Stimulated activated CD8-positive, alpha-beta memory T cell treated with anti-CD3 and anti-CD28 coated beads, Interleukin-4, amount 100 ng/mL, for 4 hours (primary cell): ENCODE measurements around the gene ANO1.
"Not testable (repeated sequence)": the region's sequence is repeated elsewhere in the genome, so short reads cannot be mapped to it uniquely, and the experiment has no call there.

Source experiments
- DNase-seq, 2 donors: peaks; one replicate each; pipeline ENCODE4 v3.0.0-alpha.2; 2020; ENCODE audit warnings: low read depth in 2 of 2, low spot score in 1 of 2

Gene ANO1

DNA sequence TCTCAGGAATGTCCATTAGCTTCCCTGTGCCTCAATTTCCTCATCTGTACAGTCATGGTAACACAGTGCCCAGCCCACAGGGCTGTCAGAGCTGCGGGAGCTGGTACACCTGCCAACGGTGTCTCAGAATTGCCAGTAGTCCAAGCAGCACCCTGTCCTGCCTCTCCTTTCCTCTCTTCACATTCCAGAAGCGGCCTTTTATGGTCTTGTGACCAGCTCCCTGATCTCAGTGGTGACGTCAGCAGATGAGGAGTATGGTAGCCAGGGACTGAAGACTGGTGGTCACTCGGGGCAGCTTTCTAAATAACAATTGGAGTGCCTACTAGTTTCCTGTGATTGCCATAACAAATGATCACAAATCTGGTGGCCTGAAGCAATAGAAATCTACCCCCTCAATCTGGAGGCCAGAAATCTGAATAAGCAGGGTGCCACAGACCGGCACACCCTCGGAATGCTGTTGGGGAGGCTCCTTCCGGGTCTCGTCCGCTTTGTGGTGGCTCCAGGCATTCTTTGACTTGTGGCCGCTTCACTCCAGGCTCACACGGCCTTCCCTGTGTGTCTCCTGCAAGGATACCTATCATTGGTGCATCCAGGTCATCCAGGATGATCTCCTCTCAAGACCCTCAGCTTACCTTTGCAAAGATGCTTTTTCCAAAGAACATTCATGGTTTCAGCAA, 127.1 kb downstream of the ANO1 start:
- DNase-seq, result no peak

DNA sequence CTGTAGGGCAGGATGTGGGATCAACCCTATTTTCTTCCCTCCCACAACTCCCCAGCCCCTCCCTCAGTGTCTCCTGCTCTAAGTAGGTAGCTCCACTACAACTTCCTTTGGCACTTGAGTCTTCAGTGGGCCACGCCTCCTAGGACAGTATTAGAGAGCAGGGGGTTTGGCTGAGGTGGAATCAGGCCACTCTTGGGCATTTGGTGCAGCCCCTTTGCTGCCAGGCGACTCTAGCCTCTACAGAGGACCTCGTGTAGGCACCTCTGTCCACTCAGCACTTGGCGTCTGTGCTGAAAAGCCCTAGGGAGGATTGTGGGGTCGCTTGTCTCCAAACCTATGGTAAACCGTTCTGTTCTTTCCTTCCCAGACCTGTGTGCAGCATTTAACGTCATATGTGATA, 127.6 kb downstream of the ANO1 start:
- DNase-seq, result no peak

DNA sequence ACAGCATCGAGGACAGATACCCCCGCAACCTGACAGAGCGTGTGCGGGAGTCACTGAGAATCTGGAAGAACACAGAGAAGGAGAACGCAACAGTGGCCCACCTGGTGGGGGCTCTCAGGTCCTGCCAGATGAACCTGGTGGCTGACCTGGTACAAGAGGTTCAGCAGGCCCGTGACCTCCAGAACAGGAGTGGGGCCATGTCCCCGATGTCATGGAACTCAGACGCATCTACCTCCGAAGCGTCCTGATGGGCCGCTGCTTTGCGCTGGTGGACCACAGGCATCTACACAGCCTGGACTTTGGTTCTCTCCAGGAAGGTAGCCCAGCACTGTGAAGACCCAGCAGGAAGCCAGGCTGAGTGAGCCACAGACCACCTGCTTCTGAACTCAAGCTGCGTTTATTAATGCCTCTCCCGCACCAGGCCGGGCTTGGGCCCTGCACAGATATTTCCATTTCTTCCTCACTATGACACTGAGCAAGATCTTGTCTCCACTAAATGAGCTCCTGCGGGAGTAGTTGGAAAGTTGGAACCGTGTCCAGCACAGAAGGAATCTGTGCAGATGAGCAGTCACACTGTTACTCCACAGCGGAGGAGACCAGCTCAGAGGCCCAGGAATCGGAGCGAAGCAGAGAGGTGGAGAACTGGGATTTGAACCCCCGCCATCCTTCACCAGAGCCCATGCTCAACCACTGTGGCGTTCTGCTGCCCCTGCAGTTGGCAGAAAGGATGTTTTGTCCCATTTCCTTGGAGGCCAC, 128.3 kb downstream of the ANO1 start:
- no peak for DNase-seq

DNA sequence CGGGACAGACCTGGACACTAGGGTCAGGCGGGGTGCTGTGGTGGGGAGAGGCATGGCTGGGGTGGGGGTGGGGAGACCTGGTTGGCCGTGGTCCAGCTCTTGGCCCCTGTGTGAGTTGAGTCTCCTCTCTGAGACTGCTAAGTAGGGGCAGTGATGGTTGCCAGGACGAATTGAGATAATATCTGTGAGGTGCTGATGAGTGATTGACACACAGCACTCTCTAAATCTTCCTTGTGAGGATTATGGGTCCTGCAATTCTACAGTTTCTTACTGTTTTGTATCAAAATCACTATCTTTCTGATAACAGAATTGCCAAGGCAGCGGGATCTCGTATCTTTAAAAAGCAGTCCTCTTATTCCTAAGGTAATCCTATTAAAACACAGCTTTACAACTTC, 128.9 kb downstream of the ANO1 start:
- no peak for DNase-seq

DNA sequence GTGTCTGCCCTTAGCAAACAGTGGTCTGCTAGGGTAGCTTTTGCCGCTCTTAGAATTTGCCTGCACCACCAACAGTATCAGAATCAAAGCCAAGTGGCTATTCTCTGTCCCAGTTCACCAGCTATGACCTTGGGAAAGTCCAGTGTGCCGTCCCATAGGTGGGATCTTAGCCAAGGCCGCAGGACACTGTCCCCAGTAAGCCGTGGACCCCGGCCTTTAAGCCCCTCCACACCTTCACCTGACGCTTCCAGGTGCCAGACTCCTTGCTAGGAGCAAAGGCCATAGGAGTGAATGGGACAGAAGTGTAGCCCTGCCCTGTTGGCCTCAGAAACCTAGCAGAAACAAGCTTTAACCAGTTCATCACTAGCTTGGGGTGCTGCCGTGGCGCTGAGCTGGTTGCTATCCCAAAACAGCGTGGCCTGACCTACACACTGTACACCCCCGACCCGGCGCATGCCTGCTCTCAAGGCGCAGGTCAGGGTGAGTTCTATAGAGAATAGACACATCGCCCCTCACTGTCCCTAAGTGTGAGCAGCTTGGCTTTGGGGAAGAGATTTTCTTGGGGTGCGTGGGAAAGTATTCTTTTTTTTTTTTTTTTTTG, 129.5 kb downstream of the ANO1 start:
- DNase-seq, result no peak

DNA sequence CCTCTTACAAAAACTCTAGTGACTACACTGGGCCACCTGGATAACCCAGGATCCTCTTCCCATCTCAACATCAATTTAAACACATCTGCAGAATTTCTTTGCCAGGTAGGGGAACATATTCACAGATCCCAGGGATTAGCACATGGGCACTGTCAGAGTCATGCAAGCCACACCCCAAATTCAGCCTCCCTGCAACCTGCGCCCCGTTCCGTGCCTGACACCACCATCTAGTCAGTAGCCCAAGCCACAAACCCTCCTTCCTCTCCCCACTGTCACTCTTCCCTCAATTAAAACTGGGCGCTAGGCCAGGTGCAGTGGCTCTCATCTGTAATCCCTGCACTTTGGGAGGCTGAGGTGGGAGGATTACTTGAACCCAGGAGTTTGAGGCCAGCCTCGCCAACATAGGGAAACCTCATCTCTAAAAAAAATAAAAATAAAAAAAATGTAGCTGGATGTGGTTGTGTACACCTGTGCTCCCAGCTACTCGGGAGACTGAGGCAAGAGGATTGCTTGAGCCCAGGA, 131.3 kb downstream of the ANO1 start:
- no peak for DNase-seq

- DNase-seq, result no peak
Observed at GRCh38 chr11:70210051-70210501, 132.0 kb downstream of the ANO1 start.

DNA sequence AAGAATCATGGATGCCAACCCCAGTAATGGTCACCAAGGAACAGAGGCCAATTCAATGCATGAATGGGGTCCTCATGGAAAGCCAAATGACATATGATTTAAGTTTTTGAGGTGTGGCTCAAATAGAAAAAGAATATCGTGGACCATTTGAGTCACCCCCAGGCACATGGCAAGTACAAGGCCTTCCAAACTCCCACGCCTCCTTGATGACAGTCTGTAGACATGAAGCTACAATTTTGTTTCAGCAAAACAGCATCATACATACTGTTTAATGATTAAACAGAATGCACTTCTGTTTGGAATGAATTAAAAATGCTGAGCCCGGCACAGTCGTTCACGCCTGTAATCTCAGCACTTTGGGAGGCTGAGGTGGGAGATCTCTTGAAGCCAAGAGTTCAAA, 132.4 kb downstream of the ANO1 start:
- no peak for DNase-seq

DNA sequence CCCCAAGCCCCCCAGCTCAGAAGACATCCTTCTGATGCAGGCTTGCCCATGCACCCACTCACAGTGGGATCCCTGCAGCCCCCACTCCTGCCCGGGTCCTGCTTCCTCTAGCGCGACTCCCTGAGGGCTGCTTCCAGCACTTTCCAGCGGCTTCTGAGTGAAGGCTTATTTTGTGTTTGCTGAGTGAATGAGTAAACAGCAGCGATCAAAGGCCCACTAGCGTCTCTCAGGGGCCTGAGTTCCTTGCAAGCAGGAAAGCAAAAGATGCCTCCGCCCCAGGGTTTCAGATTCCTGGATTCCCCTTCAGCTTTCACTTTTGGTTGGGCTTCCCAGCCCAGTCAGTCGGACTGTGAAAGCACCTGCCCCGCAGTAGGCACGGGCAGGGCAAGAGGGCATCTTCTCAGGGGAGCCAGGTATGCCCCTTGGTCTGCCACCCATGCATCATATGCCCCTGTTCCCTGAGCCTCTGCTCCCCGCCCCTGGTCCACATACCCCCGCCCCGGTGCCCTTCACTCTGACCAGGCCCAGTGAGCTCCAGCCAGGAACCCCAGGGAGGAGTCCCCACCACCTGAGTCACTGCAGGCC, 134.2 kb downstream of the ANO1 start:
- no peak for DNase-seq

DNA sequence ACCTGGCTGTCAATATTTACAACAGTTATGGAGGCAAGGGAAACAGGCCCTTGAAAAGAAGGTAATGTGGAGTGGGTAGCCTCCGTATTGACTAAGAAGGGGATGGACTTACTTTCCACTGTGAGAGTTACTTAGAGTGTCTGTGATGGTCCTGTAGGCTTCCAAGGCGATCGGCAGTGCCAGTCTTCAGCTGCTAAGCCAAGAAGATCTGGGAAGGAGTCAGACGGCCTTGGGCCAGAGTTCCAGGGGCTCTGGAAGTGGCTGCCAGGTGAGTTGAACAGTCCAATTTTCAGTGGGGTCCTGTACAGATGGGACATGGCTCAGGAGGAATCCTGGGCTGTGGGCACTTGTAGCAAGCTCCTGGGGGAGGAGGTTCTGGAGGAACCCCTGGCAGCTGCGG, 139.3 kb downstream of the ANO1 start:
- not testable (repeated sequence) for DNase-seq

DNA sequence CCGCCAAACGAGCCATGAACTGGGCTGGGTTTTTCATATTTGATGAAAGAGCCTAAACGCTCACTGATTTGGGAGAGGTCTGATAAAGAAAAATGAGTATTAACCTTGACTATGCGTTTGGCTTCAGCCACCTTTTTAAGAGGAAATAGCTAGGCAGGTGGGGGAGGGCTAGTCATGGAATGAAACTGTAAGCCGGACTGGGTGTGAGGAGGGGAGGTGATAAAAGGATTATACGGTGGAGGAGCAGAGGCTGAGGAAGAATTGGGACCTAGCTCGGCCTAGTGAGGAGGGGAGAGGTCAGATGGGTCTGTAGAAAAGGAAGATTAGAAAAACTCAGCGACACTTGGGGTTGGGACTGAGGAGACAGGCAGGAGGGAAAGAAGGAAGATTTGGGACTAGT, 140.0 kb downstream of the ANO1 start:
- DNase-seq, result not testable (repeated sequence)

GRCh38 chr11:70220136-70220535, 142.0 kb downstream of the ANO1 start:
- no peak for DNase-seq

GRCh38 chr11:70220920-70221319, 142.8 kb downstream of the ANO1 start:
- DNase-seq, result no peak

DNA sequence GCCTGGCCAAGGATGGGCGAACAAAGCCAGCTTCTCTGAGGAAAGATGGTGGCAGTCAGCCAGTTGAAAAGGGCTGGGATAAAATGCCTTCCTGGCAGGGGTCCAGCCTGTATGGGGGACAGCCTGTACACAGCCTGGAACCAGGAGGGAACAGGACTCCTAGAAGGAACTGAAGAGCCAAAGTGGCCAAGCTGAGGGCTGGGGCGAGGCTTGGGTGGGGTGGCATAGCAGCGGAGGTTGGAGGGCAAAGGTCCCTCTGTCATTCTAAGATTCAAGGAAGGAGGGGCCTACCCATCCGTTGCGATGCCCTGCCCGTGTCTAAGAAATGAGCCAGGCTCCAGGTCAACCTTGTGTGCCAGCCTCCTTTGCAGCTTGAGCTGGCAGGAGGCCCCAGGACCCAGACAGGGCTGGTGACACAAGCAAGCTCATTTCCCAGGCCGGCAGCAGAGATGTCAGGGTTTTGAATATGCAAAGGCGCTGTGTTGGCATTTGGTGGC, 147.6 kb downstream of the ANO1 start:
- no peak for DNase-seq

GRCh38 chr11:70226183-70226582, 148.1 kb downstream of the ANO1 start:
- DNase-seq, result no peak

GRCh38 chr11:70226967-70227366, 148.8 kb downstream of the ANO1 start:
- no peak for DNase-seq

DNA sequence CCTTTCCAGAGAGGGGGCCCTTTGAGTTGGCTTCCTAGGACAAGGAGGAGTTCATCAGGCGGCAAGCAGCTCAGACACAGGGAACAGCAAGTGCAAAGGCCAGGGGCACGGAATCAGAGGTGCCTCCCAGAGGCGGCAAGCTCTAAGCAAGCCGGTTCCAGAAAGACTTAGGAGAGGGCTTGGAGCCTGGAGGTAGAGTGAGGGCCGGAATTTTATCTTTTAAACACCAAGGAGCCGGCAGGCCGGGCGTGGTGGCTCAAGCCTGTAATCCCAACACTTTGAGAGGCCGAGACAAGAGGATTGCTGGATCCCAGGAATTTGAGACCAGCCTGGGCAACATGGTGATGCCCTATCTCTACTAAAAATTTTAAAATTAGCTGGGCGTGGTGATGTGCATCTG, 151.6 kb downstream of the ANO1 start:
- DNase-seq, result no peak

DNA sequence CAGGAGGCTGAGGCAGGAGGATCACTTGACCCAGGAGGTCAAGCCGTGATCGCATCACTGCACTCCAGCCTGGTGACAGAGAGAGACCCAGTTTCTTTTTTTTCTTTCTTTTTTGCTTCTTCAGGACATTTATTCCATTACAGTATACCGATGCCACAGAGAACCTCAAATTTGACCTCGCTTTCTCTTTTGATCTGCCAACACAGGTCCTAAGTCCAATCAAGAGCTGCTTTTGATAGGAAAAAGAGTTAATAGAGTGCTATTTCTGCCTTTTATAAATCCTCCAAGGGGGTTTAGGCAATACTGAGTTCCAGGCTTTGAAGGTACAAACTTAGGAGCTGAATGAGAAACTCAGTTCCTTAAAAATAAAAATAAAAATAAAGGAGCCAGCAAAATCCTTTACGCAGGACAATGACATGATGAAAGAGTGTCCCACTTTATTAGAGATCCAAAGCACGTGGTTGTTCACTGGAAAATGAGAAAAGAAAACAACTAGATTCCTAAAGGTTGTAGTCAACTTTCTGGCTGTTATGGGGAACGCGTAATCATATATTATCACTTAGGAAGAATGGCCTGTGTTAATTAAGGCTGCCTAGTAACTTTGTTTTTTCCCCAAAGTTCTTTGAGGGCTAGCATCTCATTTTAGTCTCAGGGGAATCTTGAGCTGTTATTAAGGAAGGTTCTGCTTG, 152.2 kb downstream of the ANO1 start:
- DNase-seq, result no peak

- DNase-seq, result no peak
Observed at GRCh38 chr11:70230840-70231710, 153.0 kb downstream of the ANO1 start.

GRCh38 chr11:70233034-70233433, 154.9 kb downstream of the ANO1 start:
- DNase-seq, result no peak
